ENCODE measurements around the gene ARHGAP10. TPM values are rescaled to one million over a fixed set of nuclear protein-coding genes. Genes with fewer than 3 reads are reported as not detected.

The ARHGAP10 gene
- total RNA-seq, 1 experiment from 2014 or later, result 11.7 TPM

GRCh38 chr4:147846318-147847155, 114.6 kb downstream of the ARHGAP10 start:
- TF ChIP-seq POLR2AphosphoS5 (IDR thresholded peaks at IDR 0.05; ENCODE audit: low read depth, low read length) (no peak), CTCF (IDR thresholded peaks at IDR 0.05) (no peak), TCF7L2 (IDR thresholded peaks at IDR 0.05; ENCODE audit: low read depth, low read length) (no peak), SIN3A (IDR thresholded peaks at IDR 0.05; ENCODE audit: borderline replicate concordance, insufficient read depth, low read depth, low read length) (no peak), REST (IDR thresholded peaks at IDR 0.05; ENCODE audit: insufficient read depth in 1 of 2, low read depth in 2 of 2, low read length in 1 of 2) (no peak)
- no peak for DNase-seq (ENCODE audit: low read depth, low spot score)
- Histone ChIP-seq H3K27ac (ENCODE audit: low read length) (no peak overlapping the region), H3K9me3 (ENCODE audit: control insufficient read depth, insufficient read depth, low read depth, low read length) (no peaks in the 10 kb centered on the region), H3K36me3 (ENCODE audit: control insufficient read depth, insufficient read depth, low read length) (no peaks in the 10 kb centered on the region), H3K27me3 (ENCODE audit: control insufficient read depth, insufficient read depth, low read length) (no peaks in the 10 kb centered on the region), H3K4me1 (ENCODE audit: control insufficient read depth, insufficient read depth, low read length) (no peaks in the 10 kb centered on the region), H3K4me3 (ENCODE audit: low read depth in 2 of 2, low read length in 2 of 2) (no peak overlapping the region)
- intact Hi-C loops (cut with micrococcal nuclease; ENCODE audit: unreplicated experiment), result no loop called here
- no TSS peak for BruUV-seq (replicated peaks)
- no peak for ATAC-seq
- in situ Hi-C loops (cut with HindIII; ENCODE audit: low pct_unique_long_range_greater_than_20kb, low sequenced_read_pairs), result no loop called here
- POLR2A ChIA-PET, result no interaction called here
- CTCF ChIA-PET, result interaction anchor here (0.6 kb wide), 1 partner anchor 21 kb away, joined by 4 read pairs; no protein-coding TSS in a partner anchor

- POLR2A ChIA-PET, result no interaction called here
- Histone ChIP-seq H3K9me3 (ENCODE audit: control insufficient read depth, insufficient read depth, low read depth, low read length) (no peaks in the 10 kb centered on the region), H3K27me3 (ENCODE audit: control insufficient read depth, insufficient read depth, low read length) (no peaks in the 10 kb centered on the region), H3K4me3 (ENCODE audit: low read depth in 2 of 2, low read length in 2 of 2) (no peak overlapping the region), H3K4me1 (ENCODE audit: control insufficient read depth, insufficient read depth, low read length) (no peaks in the 10 kb centered on the region), H3K36me3 (ENCODE audit: control insufficient read depth, insufficient read depth, low read length) (no peaks in the 10 kb centered on the region), H3K27ac (ENCODE audit: low read length) (no peak overlapping the region)
- in situ Hi-C loops (cut with HindIII; ENCODE audit: low pct_unique_long_range_greater_than_20kb, low sequenced_read_pairs), result no loop called here
- intact Hi-C loops (cut with micrococcal nuclease; ENCODE audit: unreplicated experiment), result no loop called here
- DNase-seq (ENCODE audit: low read depth, low spot score), result no peak
- no peak for TF ChIP-seq TCF7L2 (IDR thresholded peaks at IDR 0.05; ENCODE audit: low read depth, low read length)
- no peak for TF ChIP-seq SIN3A (IDR thresholded peaks at IDR 0.05; ENCODE audit: borderline replicate concordance, insufficient read depth, low read depth, low read length)
- no peak for TF ChIP-seq REST (IDR thresholded peaks at IDR 0.05; ENCODE audit: insufficient read depth in 1 of 2, low read depth in 2 of 2, low read length in 1 of 2)
- TF ChIP-seq CTCF (IDR thresholded peaks at IDR 0.05), result no peak
- TF ChIP-seq POLR2AphosphoS5 (IDR thresholded peaks at IDR 0.05; ENCODE audit: low read depth, low read length), result no peak
- no TSS peak for BruUV-seq (replicated peaks)
- ATAC-seq, result no peak
- CTCF ChIA-PET, result interaction anchor here (0.7 kb wide), 1 partner anchor 49 kb away, joined by 4 read pairs; no protein-coding TSS in a partner anchor
Observed at GRCh38 chr4:147847751-147848590, 116.1 kb downstream of the ARHGAP10 start.

Data from Panc1 (cell line).